Measurements from ENCODE around the gene GPR87. TPM values are rescaled to one million over a fixed set of nuclear protein-coding genes. Genes with fewer than 3 reads are reported as not detected.

Gene GPR87
- total and polyA plus RNA-seq, 7 experiments from 2014 or later: not detected

DNA sequence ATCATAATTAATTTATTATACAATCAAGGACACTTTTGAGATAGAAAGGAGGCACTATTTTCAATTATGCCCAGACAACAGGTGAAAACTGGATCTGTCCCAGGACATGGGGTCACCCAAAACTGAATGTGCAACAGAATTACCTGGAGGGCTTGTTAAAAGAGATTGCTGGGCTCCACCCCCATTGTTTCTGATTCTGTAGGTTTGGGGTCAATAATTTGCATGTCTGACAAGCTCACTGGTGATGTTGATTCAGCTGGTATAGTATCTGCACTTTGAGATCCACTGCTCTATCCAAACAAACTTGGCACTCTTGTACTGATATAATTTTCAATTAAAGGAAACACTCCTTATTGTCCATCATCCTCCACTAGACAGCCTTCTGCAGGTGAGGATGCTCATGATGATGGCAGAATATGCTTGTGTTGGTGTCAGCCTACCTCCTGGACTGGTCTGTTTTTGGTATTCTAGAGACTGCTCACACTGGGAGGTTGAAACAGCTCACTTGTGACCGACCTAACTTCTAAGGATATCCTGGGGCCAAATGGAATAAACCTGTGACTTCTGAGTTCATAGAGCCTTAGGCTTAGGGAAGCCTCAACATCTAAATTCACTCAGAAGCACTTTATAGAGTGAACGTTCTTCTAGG lies 40.5 kb downstream of the GPR87 start:
- intact Hi-C loops (cut with micrococcal nuclease): loop anchor here in 1 of 2 donors (1.0 to 10.0 kb wide), 3 partner anchors 8 to 871 kb away; partner anchors contain the start of genes EIF2A, SERP1 and TSC22D2
- Mint-ChIP-seq H3K27ac (peak overlapping the region; percentile 1 to 93 (median 67)), H3K27me3 (no peaks in the 10 kb centered on the region), H3K9me3 (peaks cover 0 to 2% (median 0%) of the 10 kb centered on the region in 11 donors), H3K4me1 (peaks cover 21 to 63% (median 43%) of the 10 kb centered on the region in 7 donors), H3K4me3 (peak overlapping the region; percentile 8 to 76 (median 44)), H3K36me3 (peaks cover 0 to 26% (median 0%) of the 10 kb centered on the region in 5 donors)
- DNase-seq (no peak), ATAC-seq (peak; percentile 4)
- H3K27me3 ChIP-seq (ENCODE audit: control insufficient read depth in 2 of 2, insufficient read depth in 2 of 2, low read length in 2 of 2): no peaks in the 10 kb centered on the region
- no peaks in the 10 kb centered on the region for H3K36me3 ChIP-seq (ENCODE audit: control insufficient read depth in 2 of 3, insufficient read depth in 3 of 3, low read length in 3 of 3)
- no peak overlapping the region for H3K27ac ChIP-seq (ENCODE audit: low read depth, low read length)
- H3K9me3 ChIP-seq (ENCODE audit: control insufficient read depth in 2 of 3, low read length in 3 of 3): no peaks in the 10 kb centered on the region
- ChIA-PET CTCF (interaction anchor here (0.6 to 7.4 kb wide), 4 partner anchors 11 to 806 kb away, joined by 3 to 133 read pairs (median 4); no protein-coding TSS in a partner anchor), POLR2A (interaction anchor here (0.6 to 1.5 kb wide), 3 partner anchors 9 to 93 kb away, joined by 3 to 4 read pairs (median 3); no protein-coding TSS in a partner anchor)
- H3K4me1 ChIP-seq (ENCODE audit: control insufficient read depth in 2 of 2, insufficient read depth in 2 of 2, low read length in 2 of 2): peaks cover 20 to 21% of the 10 kb centered on the region in 2 donors
- no peak overlapping the region for H3K4me3 ChIP-seq (ENCODE audit: low read length)

DNA sequence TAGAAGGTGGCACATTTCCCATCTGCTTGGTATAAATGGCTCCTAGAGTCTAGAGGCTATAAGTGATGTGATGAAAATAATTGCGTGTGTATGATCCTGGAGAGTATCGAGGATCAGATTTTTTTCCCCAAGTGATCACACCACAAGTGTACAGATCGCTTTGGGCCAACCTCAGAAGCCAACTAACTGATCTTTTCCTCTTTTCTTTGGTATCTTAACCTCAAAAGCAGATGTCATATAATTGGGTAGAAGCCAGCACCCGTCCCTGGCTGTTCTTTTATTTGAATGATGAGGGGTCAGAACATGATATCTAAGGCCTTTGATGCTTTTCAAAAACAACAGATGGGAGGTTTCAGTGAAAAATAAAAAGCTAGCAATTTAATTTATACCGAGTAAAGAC lies 41.5 kb downstream of the GPR87 start:
- intact Hi-C loops (cut with micrococcal nuclease): loop anchor here in 1 of 2 donors (5.0 to 10.0 kb wide), 2 partner anchors 728 to 870 kb away; partner anchors contain the start of genes EIF2A, SERP1 and TSC22D2
- ATAC-seq: no peak
- DNase-seq: no peak
- Histone ChIP-seq H3K27ac (ENCODE audit: low read depth, low read length) (no peak overlapping the region), H3K27me3 (ENCODE audit: control insufficient read depth in 2 of 2, insufficient read depth in 2 of 2, low read length in 2 of 2) (no peaks in the 10 kb centered on the region), H3K36me3 (ENCODE audit: control insufficient read depth in 2 of 3, insufficient read depth in 3 of 3, low read length in 3 of 3) (no peaks in the 10 kb centered on the region), H3K9me3 (ENCODE audit: control insufficient read depth in 2 of 3, low read length in 3 of 3) (no peaks in the 10 kb centered on the region), H3K4me3 (ENCODE audit: low read length) (no peak overlapping the region), H3K4me1 (ENCODE audit: control insufficient read depth in 2 of 2, insufficient read depth in 2 of 2, low read length in 2 of 2) (peaks cover 20 to 21% of the 10 kb centered on the region in 2 donors)
- peak overlapping the region in 1 of 10 donors; percentile 9 for H3K4me3 Mint-ChIP-seq
- no peaks in the 10 kb centered on the region for H3K27me3 Mint-ChIP-seq
- H3K27ac Mint-ChIP-seq: peak overlapping the region in 1 of 9 donors; percentile 70
- ChIA-PET CTCF (interaction anchor here (1.0 kb wide), 1 partner anchor 12 kb away, joined by 3 read pairs; no protein-coding TSS in a partner anchor), POLR2A (interaction anchor here (1.5 kb wide), 2 partner anchors 8 to 104 kb away, joined by 4 read pairs; no protein-coding TSS in a partner anchor)
- H3K36me3 Mint-ChIP-seq: peaks cover 0 to 28% (median 0%) of the 10 kb centered on the region in 5 donors
- H3K9me3 Mint-ChIP-seq: peaks cover 0 to 2% (median 0%) of the 10 kb centered on the region in 11 donors
- H3K4me1 Mint-ChIP-seq: peaks cover 22 to 69% (median 43%) of the 10 kb centered on the region in 7 donors

DNA sequence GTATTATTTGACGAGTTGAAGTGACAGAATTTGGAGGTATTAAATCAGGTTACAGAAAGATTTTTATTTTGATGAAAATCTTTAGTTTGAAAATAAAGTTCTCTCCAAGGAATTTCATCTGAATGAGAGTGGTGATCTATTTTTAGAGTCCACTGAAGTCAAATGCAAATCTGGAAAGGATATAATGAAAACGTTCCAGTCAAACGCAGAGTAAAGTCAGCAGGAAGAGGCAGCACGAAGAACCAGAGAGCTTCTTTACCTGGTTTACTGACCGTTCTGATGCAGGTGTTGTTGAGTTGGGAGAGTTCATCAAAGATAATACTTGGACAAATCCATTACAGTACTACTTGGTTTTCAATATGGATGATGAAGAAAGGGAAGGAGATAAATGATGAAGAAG lies 47.0 kb downstream of the GPR87 start:
- ATAC-seq (no peak), DNase-seq (no peak)
- Mint-ChIP-seq H3K36me3 (peaks cover 0 to 32% (median 0%) of the 10 kb centered on the region in 5 donors), H3K4me1 (peaks cover 9 to 67% (median 22%) of the 10 kb centered on the region in 7 donors), H3K9me3 (peaks cover 0 to 5% (median 0%) of the 10 kb centered on the region in 11 donors), H3K27me3 (peaks cover 0 to 4% (median 0%) of the 10 kb centered on the region in 5 donors), H3K27ac (peak overlapping the region in 3 of 9 donors; percentile 10 to 66 (median 63)), H3K4me3 (peak overlapping the region in 3 of 10 donors; percentile 1 to 72 (median 6))
- H3K4me3 ChIP-seq (ENCODE audit: low read length): no peak overlapping the region
- H3K27ac ChIP-seq (ENCODE audit: low read depth, low read length): no peak overlapping the region
- no peaks in the 10 kb centered on the region for H3K36me3 ChIP-seq (ENCODE audit: control insufficient read depth in 2 of 3, insufficient read depth in 3 of 3, low read length in 3 of 3)
- ChIA-PET CTCF (no interaction called here), POLR2A (interaction anchor here (0.8 kb wide), 1 partner anchor 9 kb away, joined by 3 read pairs; the partner anchor contains the start of gene P2RY14)
- H3K4me1 ChIP-seq (ENCODE audit: control insufficient read depth in 2 of 2, insufficient read depth in 2 of 2, low read length in 2 of 2): no peaks in the 10 kb centered on the region
- H3K9me3 ChIP-seq (ENCODE audit: control insufficient read depth in 2 of 3, low read length in 3 of 3): no peaks in the 10 kb centered on the region
- intact Hi-C loops (cut with micrococcal nuclease): loop anchor here in 1 of 2 donors (2.0 to 10.0 kb wide), 4 partner anchors 13 to 865 kb away; partner anchors contain the start of genes GPR171 and TSC22D2
- H3K27me3 ChIP-seq (ENCODE audit: control insufficient read depth in 2 of 2, insufficient read depth in 2 of 2, low read length in 2 of 2): no peaks in the 10 kb centered on the region

GRCh38 chr3:151268267-151269235 lies 48.1 kb downstream of the GPR87 start:
- Histone ChIP-seq H3K4me1 (ENCODE audit: control insufficient read depth in 2 of 2, insufficient read depth in 2 of 2, low read length in 2 of 2) (no peaks in the 10 kb centered on the region), H3K4me3 (ENCODE audit: low read length) (no peak overlapping the region), H3K27ac (ENCODE audit: low read depth, low read length) (peak overlapping the region; percentile 1), H3K27me3 (ENCODE audit: control insufficient read depth in 2 of 2, insufficient read depth in 2 of 2, low read length in 2 of 2) (no peaks in the 10 kb centered on the region), H3K36me3 (ENCODE audit: control insufficient read depth in 2 of 3, insufficient read depth in 3 of 3, low read length in 3 of 3) (no peaks in the 10 kb centered on the region), H3K9me3 (ENCODE audit: control insufficient read depth in 2 of 3, low read length in 3 of 3) (no peaks in the 10 kb centered on the region)
- H3K9me3 Mint-ChIP-seq: peaks cover 0 to 5% (median 0%) of the 10 kb centered on the region in 11 donors
- intact Hi-C loops (cut with micrococcal nuclease): loop anchor here in 1 of 2 donors (1.0 to 2.0 kb wide), 4 partner anchors 8 to 66 kb away; partner anchors contain the start of gene GPR171
- ChIA-PET CTCF (interaction anchor here (1.0 to 3.1 kb wide), 4 partner anchors 10 to 100 kb away, joined by 3 to 10 read pairs (median 6); partner anchors contain the start of gene P2RY14), POLR2A (interaction anchor here (0.6 to 2.6 kb wide), 4 partner anchors 9 to 562 kb away, joined by 3 to 9 read pairs (median 3); partner anchors contain the start of gene P2RY14)
- H3K4me1 Mint-ChIP-seq: peaks cover 8 to 58% (median 22%) of the 10 kb centered on the region in 7 donors
- peak; percentile 39 for ATAC-seq
- H3K27me3 Mint-ChIP-seq: peaks cover 0 to 4% (median 0%) of the 10 kb centered on the region in 5 donors
- peak overlapping the region; percentile 70 to 92 (median 83) for H3K27ac Mint-ChIP-seq
- peaks cover 0 to 28% (median 0%) of the 10 kb centered on the region in 5 donors for H3K36me3 Mint-ChIP-seq
- H3K4me3 Mint-ChIP-seq: peak overlapping the region in 9 of 10 donors; percentile 28 to 84 (median 70)
- DNase-seq: peak in 5 of 9 donors; percentile 15 to 52 (median 23)

GRCh38 chr3:151267066-151267465 lies 49.6 kb downstream of the GPR87 start:
- DNase-seq: no peak
- Histone ChIP-seq H3K27me3 (ENCODE audit: control insufficient read depth in 2 of 2, insufficient read depth in 2 of 2, low read length in 2 of 2) (no peaks in the 10 kb centered on the region), H3K4me1 (ENCODE audit: control insufficient read depth in 2 of 2, insufficient read depth in 2 of 2, low read length in 2 of 2) (no peaks in the 10 kb centered on the region), H3K36me3 (ENCODE audit: control insufficient read depth in 2 of 3, insufficient read depth in 3 of 3, low read length in 3 of 3) (no peaks in the 10 kb centered on the region), H3K9me3 (ENCODE audit: control insufficient read depth in 2 of 3, low read length in 3 of 3) (no peaks in the 10 kb centered on the region), H3K4me3 (ENCODE audit: low read length) (no peak overlapping the region), H3K27ac (ENCODE audit: low read depth, low read length) (no peak overlapping the region)
- ATAC-seq: no peak
- Mint-ChIP-seq H3K9me3 (peaks cover 0 to 5% (median 0%) of the 10 kb centered on the region in 11 donors), H3K4me3 (no peak overlapping the region), H3K36me3 (peaks cover 0 to 21% (median 0%) of the 10 kb centered on the region in 5 donors), H3K27ac (peak overlapping the region in 1 of 9 donors; percentile 35), H3K27me3 (peaks cover 0 to 4% (median 0%) of the 10 kb centered on the region in 5 donors), H3K4me1 (peaks cover 8 to 51% (median 22%) of the 10 kb centered on the region in 7 donors)
- ChIA-PET CTCF (interaction anchor here (1.1 to 3.1 kb wide), 3 partner anchors 13 to 99 kb away, joined by 3 to 10 read pairs (median 9); no protein-coding TSS in a partner anchor), POLR2A (interaction anchor here (1.5 to 2.6 kb wide), 2 partner anchors 9 to 11 kb away, joined by 4 to 9 read pairs; partner anchors contain the start of gene P2RY14)
- intact Hi-C loops (cut with micrococcal nuclease): no loop called here
